Caki2 (cell line): ENCODE measurements around the gene GRIK1. TPM values are rescaled to one million over a fixed set of nuclear protein-coding genes. Genes with fewer than 3 reads are reported as not detected.
"Not testable (repeated sequence)": the region's sequence is repeated elsewhere in the genome, so short reads cannot be mapped to it uniquely, and the experiment has no call there.

Experiments
- DNase-seq: peaks from one replicate; pipeline ENCODE4 v3.0.0-alpha.2; 2015; ENCODE audit warnings: low read depth
- in situ Hi-C: cut with HindIII; loops from 2 replicates; pipeline ENCODE4 v1.10.0; 2016; ENCODE audit warnings: low sequenced_read_pairs, low pct_unique_long_range_greater_than_20kb, mixed read lengths
- total RNA-seq: library from RNA; depleted of rRNA; stranded (reverse); fragments of >200 nt; shearing (Covaris generic); gene quantifications from 2 replicates; pipeline ENCODE4 v1.2.3, GENCODE V29; 2014; ENCODE audit warnings: low replicate concordance

The GRIK1 gene
- total RNA-seq, 1 experiment from 2014 or later, result not detected

- in situ Hi-C loops, result no loop called here
These were observed 323.5 kb downstream of the GRIK1 start for GRCh38 chr21:29616209-29616751.

GRCh38 chr21:29613877-29614276, 325.9 kb downstream of the GRIK1 start:
- no peak for DNase-seq
- in situ Hi-C loops, result no loop called here

More at GRCh38 chr21:29616209-29616751, 323.5 kb downstream of the GRIK1 start:
- DNase-seq, result no peak

GRCh38 chr21:29613021-29613420, 326.8 kb downstream of the GRIK1 start:
- no peak for DNase-seq
- in situ Hi-C loops, result no loop called here

GRCh38 chr21:29610779-29611360, 328.9 kb downstream of the GRIK1 start:
- in situ Hi-C loops, result no loop called here
- no peak for DNase-seq

GRCh38 chr21:29606613-29607012, 333.2 kb downstream of the GRIK1 start:
- in situ Hi-C loops, result no loop called here
- DNase-seq, result no peak

GRCh38 chr21:29605219-29605618, 334.6 kb downstream of the GRIK1 start:
- in situ Hi-C loops, result not testable (repeated sequence)

GRCh38 chr21:29604076-29604475, 335.7 kb downstream of the GRIK1 start:
- in situ Hi-C loops, result no loop called here
- DNase-seq, result no peak

More at GRCh38 chr21:29605219-29605618, 334.6 kb downstream of the GRIK1 start:
- not testable (repeated sequence) for DNase-seq

GRCh38 chr21:29601047-29601446, 338.7 kb downstream of the GRIK1 start:
- DNase-seq, result no peak
- in situ Hi-C loops, result no loop called here

GRCh38 chr21:29586696-29587095, 353.1 kb downstream of the GRIK1 start:
- in situ Hi-C loops, result no loop called here
- no peak for DNase-seq

GRCh38 chr21:29585462-29585861, 354.3 kb downstream of the GRIK1 start:
- no peak for DNase-seq
- in situ Hi-C loops, result no loop called here

- in situ Hi-C loops, result no loop called here
- no peak for DNase-seq
These were observed 356.3 kb downstream of the GRIK1 start for GRCh38 chr21:29583424-29583924.

GRCh38 chr21:29582855-29583254, 356.9 kb downstream of the GRIK1 start:
- DNase-seq, result no peak
- in situ Hi-C loops, result no loop called here

- in situ Hi-C loops, result no loop called here
- DNase-seq, result no peak
These were observed 358.4 kb downstream of the GRIK1 start for GRCh38 chr21:29581393-29581792.

- in situ Hi-C loops, result no loop called here
These were observed 359.0 kb downstream of the GRIK1 start for GRCh38 chr21:29580732-29581285.

GRCh38 chr21:29578306-29578705, 361.5 kb downstream of the GRIK1 start:
- DNase-seq, result no peak
- in situ Hi-C loops, result no loop called here

More at GRCh38 chr21:29580732-29581285, 359.0 kb downstream of the GRIK1 start:
- no peak for DNase-seq

GRCh38 chr21:29571949-29572348, 367.8 kb downstream of the GRIK1 start:
- in situ Hi-C loops, result no loop called here
- no peak for DNase-seq

GRCh38 chr21:29568020-29568697, 371.6 kb downstream of the GRIK1 start:
- in situ Hi-C loops, result no loop called here
- DNase-seq, result no peak

GRCh38 chr21:29557931-29558725, 381.7 kb downstream of the GRIK1 start:
- in situ Hi-C loops, result no loop called here
- no peak for DNase-seq
